CD4-positive, alpha-beta T cell treated with Interleukin-21 for 1 hour (primary cell): Measurements from ENCODE around the gene DR1.
A peak's percentile ranks its signal among the peaks of the same experiment; 100 is the strongest.
"Not testable (repeated sequence)": the region's sequence is repeated elsewhere in the genome, so short reads cannot be mapped to it uniquely, and the experiment has no call there.

ENCODE experiments used
- DNase-seq: peaks from one replicate; pipeline ENCODE4 v3.0.0-alpha.2; 2020

DR1 gene

DNA sequence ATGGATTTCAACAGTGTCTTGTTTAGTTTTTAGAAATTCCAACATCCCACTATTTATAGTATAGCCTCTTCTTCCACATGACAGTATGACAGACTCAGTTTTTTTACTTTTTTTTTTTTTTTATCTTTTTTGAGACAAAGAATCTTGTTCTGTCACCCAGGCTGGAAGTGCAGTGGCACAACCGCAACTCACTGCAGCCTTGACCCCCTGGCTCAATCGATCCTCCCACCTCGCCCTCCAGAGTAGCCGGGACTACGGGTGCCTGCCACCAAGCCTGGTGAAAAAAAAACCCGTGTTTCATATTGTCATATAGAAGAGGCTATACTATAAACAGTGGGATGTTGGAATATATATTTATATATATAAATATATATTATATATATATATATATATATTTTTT is 1.2 kb upstream of the DR1 start:
- no peak for DNase-seq

DNA sequence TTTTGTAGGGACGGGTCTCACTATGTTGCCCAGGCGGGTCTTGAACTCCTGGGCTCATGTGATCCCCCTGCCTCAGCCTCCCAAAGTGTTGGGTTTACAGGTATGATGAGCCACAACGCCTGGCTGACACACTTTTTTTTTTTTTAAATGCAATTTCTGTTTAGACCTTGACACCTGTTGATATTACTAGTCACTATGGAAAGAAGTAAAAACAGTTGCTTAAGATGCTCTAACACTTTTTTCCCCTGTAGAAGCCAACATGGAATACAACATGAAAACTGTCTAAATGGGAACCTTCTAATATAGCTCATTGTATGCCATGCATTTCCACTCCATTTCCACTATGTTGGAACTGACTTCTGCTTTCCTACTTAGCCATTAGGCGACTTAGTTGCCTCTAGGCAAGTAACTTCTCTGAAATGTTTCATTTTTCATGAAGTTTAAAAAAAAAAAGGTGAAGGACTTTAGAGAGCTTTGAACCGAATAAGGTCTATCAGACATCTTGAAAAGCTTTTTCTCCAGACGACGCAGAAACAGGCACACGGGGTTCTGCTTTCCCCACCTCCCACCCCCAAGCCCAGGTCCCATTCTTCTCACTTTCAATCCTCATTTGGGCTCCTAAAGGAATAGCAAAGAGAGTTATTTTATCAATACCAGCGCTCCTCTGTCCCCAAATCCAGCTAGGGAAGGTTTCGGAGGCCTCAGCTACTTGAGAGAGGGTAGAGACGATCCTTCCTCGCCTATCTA is 648 bp upstream of the DR1 start:
- DNase-seq = no peak

DNA sequence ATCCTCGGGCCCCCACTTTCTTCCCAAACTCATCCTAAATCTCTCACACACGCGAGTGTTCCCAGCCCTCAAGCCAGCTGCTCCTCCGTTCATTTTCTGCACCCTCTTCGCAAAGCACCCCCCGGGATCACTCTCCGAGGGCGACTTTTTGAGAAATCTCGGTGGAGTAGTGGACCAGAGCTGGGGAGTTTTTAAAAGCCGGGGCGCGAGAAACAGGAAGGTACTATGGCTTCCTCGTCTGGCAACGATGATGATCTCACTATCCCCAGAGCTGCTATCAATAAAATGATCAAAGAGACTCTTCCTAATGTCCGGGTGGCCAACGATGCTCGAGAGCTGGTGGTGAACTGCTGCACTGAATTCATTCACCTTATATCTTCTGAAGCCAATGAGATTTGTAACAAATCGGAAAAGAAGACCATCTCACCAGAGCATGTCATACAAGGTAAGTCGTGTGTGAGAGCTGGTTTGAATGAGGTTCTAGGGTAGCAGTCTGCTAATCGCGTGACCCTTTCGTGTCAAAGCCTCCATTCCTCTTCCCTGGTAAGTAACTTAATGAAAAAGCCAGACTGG is 800 bp downstream of the DR1 start:
- peak; percentile 58 for DNase-seq

DNA sequence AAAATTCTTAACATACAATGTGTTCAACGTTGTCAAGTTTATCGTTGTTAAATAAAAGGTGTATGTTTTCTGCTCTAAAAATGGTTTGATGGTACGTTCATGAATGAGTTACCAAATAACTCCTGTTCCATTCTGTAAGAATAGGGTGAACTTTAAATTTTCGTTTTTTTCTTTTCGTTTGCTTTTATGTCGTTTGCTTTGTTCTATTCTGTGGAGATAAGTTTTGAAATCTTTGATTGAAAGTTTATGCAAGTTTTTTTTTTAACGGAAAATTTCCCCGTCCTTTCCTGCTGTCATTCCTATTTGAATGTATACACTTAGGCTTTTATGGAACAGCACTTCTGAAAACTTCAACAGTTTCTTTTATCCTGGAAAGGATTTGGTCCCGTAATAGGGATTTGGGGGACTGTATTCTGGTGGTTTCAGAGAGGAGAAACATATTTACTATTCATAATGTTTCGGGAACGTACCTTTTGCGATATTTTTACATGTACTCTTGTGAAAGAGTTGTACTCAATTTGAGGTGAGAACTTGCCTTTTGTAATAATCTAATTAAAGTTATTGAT is 1.7 kb downstream of the DR1 start:
- DNase-seq = no peak

DNA sequence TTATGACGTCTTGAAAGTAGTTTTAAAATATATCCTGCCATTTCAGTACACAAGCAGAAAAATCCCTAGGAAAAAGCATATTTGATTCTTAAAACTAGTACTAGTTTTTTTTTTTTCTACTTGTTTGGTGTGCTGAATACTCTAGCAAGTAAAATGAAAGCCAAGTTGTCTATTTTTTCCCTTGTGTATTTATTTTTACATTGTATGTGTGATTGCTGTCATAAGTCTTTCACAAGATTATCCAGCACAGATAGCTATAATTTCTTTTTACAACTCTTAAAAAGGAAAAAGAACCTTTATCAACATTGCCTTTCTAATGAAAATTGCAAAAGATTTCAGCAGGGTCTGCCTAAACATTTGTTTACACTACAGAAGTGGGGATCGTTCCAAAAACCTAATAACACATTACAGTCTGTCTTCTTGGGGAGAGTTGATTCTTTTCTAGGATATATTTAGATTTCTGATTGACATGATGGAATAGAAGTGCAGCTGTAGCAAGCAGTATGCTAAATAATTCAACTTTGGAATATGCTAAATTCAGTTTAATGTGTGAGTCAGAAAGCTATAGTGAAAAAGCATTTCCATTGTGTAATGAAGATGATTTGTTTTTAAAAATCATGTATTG is 2.5 kb downstream of the DR1 start:
- DNase-seq = no peak

DNA sequence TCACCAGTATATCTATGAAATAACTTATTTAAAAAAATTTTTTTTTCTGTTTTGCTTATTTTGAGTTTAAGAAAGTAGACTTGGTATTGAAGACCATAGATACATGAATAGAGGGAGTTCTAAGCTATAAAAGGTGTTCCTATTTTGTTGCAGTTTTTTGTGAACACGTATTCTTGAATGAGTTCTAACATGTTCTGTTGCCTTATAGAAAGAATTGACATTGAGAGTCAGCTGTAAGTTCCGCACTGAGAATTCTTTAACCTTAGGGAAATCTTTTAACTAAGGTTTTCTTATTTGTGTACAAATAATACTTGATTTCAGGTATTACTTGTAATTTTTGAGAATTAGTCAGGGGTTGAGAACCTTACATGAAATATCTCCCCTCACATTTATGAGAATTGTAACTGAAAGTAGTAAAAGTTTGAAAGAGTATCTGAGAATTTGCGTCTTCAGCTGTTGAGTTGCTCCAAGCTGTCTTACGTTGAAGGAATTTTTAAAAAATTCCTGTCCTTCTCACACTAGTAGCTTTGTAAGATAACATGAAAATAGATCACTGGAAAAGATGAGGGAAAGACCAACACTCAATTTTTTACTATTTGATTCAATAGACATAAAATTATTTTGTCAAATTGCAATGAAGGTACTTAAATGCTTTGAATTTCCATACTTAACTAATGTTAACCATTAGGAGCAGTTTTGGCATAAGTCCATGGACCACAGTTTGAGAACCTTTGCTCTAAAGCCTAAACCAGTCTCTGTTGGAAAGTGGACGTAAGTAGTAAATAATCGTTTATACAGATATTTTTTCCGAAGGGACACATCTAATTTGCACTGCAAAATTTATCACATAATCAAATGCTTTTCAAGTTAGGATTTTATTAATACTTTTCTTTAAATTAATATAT is 3.8 kb downstream of the DR1 start:
- no peak for DNase-seq

DNA sequence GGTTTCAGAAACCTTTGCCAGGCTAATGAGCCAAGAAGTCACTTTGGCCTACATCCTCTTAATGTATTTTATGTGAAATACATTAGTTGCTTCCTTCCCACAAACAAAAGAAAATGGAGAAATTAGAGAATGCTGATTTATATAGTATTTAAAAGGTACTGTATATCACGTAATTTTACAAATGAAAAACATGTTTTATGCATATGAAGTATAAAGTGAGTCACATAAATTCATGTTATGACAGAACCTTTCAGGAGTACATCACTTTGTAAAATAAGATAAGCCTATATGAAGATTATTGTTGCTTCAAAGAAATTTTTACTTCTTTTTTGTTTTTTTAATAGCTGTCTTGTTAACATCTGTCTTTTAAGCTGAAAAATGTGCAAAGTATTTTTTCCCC is 4.6 kb downstream of the DR1 start:
- DNase-seq = no peak

DNA sequence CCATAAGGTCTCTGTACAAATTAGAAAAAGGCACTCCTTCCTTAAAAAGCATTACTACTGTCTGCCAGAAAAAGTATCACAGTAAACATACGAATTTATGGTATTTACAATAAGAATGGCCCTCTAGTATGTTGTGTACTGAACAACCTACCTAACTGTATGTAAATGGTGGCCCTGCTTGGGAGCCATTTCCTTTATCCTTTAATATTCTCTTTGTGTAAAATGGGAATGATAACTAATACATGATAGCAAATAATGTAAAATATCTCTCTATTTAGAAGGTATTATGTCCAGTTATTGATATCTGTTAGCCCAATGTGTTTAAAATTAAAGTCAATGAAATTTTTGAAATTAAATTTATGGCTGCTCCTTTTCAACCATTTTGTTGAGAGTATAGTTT is 5.2 kb downstream of the DR1 start:
- no peak for DNase-seq

DNA sequence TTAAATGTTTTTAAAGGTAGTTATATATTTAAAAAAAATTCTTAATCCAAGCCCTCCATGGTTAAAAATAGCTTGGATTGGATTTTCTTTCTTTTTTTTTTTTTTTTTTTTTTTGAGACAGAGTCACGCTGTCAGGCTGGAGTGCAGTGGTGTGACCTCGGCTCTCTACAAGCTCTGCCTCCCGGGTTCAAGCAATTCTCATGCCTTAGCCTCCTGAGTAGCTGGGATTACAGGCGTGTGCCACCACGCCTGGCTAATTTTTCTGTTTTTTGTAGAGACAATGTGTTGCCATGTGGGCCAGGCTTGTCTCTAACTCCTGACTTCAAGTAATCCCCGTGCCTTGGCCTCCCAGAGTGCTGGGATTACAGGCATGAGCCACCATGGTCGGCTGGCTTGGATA is 5.6 kb downstream of the DR1 start:
- not testable (repeated sequence) for DNase-seq

DNA sequence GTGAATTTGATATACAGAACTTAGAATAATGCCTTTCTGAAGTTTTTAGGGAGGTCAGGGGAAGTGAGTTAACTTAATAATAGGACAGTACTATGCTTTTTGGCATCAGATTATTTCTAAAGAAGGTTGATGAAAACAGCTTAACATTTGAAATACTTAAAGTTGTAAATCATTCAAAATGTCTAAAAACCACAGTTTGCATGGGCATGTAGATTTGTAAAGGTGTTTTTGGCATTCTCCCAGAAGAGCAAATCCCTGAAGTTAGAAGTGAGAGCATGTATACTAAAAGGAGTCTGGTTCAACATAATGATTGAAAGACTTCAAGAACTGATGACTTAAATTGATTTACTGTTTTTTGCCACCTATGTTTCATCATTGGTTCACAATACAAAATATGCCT is 6.7 kb downstream of the DR1 start:
- no peak for DNase-seq

DNA sequence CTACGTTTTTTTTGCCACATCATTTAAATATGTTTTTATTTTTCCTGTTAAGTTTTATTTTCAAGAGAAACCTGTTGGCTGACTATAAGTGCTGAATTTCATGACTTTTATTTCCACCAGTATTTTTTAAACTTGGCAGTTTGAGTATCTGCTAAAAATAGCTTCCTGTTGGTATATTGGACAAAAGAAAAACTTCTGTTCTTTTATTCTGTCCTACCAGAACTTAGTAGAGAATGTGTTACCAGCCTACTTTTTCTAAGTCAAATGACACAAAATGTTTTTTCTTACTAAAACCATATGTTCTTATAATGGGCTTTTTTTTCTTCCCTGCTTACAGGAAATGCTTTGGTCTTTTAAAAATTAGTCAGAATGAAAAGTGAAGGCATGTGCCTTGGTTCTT is 7.6 kb downstream of the DR1 start:
- DNase-seq = no peak

DNA sequence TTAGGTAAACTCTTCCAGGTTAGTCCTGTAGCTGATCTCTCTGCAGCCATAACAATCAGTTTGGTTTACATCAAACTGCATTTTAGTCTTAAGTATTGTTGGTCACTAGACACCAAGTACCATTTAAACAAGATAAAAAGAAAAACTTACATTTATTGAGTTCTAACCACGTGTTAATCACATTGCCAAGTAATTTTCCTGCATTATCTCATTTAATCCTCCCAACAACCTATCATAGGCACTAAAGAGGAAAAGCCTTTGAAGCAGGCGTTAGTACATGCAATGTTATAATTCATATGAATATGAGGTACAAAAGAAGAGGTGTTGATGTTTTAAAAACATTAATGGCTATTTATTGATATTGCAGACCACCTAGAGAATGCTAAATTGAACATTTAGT is 9.0 kb downstream of the DR1 start:
- no peak for DNase-seq

DNA sequence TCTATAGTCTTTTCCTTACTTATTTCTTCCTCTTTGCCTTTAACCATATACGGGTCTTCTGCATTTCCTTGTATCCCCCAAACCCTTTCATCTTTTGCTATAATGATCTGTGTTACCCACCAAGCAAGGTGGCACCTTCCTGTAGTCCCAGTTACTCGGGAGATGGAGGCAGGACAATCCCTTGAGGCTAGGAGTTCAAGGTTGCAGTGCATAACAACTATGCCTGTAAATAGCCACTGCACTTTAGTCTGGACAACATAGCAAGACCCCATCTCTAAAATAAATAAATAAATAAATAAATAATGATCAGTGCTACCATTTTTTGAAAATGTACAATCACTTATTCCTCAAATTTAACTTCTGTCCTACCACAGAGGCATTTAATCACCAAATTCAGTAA is 11.5 kb downstream of the DR1 start:
- no peak for DNase-seq

DNA sequence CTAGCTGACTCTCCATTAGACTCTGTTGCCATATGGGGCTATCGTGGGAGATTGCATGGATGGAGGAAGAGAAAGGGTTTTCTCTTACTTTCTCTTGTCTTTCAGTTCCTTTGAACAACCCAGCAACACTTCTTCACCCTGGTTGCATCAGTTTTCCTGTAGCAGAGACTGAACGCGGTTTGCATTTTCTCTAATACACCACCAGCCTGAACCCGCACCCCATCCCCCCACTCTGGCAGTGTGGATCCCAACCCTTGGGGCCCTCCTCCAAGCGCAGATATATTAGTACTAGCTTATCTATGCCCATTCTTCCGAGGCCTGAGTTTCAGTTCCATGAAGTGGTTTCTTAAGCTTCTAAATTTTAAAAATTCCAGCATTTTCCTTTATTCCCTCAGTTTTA is 12.6 kb downstream of the DR1 start:
- DNase-seq = no peak

DNA sequence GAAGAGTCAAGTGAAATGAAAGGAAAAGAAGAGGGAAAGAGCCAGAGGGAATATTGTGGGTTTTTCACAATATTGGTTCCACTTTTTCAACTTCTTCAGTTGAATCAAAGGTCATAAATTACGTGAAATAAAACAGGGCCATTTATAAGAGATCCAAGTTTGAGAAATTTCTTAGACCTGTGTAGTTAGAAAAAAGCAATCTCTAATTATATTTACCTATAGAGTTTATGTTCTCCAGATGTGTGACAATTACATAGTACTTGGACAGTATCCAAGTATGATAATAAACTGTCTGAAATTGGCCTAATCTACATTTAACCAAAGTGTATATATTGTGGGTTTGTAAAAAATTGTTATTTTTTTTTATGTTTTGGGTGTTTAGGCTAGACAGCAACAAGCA is 14.4 kb downstream of the DR1 start:
- DNase-seq = no peak

DNA sequence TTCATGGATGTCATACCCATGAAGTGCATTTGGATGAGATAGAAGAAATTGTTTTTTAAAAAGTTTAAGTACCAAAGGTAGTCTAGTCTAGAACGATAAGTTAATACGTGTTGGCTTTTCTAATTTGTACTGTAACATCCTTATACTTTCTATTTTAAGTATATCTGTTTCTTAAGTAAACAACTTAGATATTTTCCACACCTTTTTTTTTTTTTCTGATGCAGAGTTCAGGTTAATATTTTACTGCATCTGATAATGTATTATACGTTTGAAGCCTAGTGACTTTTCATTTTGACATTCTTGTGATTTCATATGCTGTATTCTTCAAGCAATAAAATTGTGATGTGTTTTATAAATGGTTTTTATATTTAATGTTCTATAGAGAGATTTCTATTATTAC is 16.5 kb downstream of the DR1 start:
- no peak for DNase-seq

DNA sequence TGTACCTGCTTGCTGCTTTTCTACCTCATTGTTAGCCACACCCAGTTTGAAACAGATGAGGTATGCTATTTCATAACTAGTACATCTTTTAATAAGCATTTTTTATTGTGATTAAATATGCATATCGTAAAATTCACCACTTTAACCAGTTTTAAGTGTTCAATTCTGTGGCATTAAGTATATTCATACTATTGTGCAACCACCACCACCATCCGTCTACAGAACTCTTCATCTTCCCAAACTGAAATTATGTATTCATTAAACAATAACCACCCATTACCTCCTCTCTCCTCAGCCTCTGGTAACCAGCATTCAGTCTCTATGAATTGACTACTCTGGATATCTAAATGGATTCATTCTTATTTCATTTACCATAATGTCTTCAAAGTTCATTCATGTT is 20.1 kb downstream of the DR1 start:
- no peak for DNase-seq

DNA sequence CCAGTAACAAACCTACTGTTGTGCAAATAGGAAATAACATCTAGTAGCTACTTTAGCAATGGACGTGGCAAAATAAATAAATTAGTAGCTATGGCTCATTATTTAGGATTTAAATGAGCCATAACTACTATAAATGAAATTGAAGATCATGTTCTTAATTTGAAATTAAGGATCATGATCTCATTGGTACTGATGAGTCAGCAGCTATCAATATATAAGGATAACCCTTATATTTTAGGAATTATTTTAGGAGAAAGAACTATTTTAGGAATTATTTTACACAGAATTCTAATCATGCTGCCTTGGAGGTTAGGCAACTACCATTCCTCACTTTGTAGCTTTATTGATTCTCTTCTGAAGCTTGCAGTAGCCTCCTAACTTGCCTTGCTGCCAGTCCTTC is 24.0 kb downstream of the DR1 start:
- DNase-seq = no peak

DNA sequence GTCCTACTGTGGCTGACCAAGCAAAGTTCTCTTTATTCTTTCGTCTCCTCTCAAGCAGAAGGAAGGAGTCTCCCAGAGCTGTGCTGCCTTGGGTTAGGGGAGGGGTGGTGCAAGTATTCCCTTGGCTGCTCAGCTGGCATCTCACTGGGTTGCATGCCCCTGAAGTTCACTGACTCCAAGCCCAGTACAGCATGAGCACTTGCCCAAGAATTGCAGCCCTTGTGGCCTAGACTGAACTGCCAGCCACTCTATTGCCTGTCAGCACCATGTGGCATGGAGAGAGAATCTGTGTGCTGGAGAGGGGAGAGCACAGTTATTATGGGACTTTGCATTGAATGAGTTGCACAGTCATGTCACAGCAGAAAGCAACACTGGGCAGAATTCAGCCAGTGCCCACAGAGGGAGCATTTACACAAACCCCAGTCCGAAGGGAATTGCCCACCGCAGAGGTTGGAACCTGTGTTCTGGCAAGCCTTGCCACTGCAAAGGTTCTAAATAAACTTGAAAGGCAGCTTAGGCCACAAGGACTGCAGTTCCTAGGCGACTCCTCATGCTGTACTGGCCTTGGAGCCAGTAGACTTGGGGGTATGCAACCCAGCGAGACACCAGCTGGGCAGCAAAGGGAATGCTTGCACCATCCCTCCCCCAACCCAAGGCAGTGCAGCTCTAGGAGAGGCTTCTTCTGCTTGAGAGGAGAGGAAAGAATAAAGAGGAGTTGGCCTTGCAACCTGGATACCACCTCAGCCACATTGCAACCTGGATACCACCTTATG is 28.8 kb downstream of the DR1 start:
- no peak for DNase-seq

DNA sequence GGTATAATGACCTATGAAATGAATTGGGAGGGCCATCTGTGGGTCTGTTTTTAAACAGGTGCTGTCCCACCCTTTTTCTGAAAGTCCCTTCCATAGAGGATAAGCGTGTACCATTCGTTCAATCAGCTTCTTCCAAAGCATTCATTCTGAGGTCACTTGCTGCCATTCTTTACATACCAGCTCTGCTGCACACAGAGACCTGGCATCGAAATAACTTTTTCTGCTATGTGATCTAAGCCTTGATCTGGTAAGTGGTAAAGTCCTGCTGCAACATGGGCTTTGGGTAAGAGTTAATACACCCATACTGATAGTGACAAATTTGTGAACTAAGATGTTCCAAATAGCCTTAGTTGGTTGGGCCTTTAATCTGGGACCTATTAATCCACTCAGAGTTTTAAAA is 38.9 kb downstream of the DR1 start:
- no peak for DNase-seq

DNA sequence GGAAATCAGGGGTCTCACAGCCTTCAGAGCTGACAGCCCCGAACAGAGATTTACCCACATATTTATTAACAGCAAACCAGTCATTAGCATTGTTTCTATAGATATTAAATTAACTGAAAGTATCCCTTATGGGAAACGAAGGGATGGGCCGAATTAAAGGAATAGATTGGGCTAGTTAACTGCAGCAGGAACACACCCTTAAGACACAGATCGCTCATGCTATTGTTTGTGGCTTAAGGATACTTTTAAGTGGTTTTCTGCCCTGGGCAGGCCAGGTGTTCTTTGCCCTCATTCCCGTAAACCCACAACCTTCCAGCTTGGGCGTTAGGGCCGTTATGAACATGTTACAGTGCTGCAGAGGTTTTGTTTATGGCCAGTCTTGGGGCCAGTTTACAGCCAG is 40.6 kb downstream of the DR1 start:
- not testable (repeated sequence) for DNase-seq

DNA sequence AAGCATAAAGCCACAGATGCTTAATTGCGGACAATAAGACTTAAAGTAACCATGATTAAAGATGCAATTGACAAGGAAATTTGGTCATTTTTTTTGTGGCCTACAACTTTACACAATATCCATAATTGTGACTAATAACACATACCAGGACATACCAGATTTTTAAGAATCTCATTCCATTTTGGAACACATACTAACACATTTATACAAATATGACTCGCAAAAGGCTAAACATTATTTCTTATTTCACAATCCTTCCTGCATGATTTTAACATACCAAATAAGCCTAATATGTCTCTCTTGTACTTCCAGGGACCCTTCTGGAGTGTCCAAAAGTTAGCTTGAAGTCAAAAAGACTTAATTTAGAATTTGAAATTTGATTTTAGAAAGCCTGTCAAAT is 48.8 kb downstream of the DR1 start:
- DNase-seq = no peak

DNA sequence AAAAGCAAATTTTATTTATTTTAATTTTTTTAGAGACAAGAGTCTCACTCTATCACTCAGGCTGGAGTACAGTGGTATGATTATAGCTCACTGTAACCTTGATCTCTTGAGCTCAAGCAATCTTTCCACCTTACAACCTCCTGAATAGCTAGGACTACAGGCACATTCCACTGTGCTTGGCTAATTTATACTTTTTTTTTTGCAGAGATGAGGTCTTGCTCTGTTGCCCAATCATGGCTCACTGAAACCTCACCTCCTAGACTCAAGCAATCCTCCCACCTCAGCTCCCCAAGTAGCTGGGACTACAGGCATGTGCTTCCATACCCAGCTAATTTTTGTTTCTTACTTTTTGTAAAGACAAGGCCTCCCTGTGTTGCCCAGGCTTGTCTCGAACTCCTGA is 49.5 kb downstream of the DR1 start:
- no peak for DNase-seq
